GM12878 (cell line): ENCODE measurements around the gene ZNF775. TPM values are rescaled to one million over a fixed set of nuclear protein-coding genes. Genes with fewer than 3 reads are reported as not detected.

Experiments used
- ATAC-seq: fragments of 200-7000 bp; cut with Tn5 transposase; 3 replicates; pipeline ENCODE4 v1.9.1; 2020; ENCODE audit warnings: mild to moderate bottlenecking, moderate library complexity
- BruUV-seq: library from RNA; stranded (reverse); fragments of 400-500 nt; replicated peaks from 2 replicates; lab custom pipeline; 2021; lab: Mats Ljungman, UMichigan
- CTCF ChIA-PET: fragments of 300-600 bp; sonication (Branson Sonifier 250); formaldehyde crosslinking; extraction: SDS; loops from one replicate; lab custom pipeline; 2021; ENCODE audit warnings: inconsistent platforms; lab: Yijun Ruan, JAX
- POLR2A ChIA-PET: fragments of 350-600 bp; formaldehyde crosslinking; extraction: SDS; loops from one replicate; lab custom pipeline; 2021; ENCODE audit warnings: inconsistent platforms; lab: Charles Lee
- RAD21 ChIA-PET: fragments of 300-600 bp; sonication (Branson Sonifier 250); formaldehyde crosslinking; loops from one replicate; lab custom pipeline; 2023; ENCODE audit warnings: antibody characterized with exemption; ENCODE audit not compliant: unreplicated experiment; lab: Charles Lee
- SMC1A ChIA-PET: fragments of 300-600 bp; sonication (Branson Sonifier 250); formaldehyde crosslinking; loops from one replicate; lab custom pipeline; 2023; ENCODE audit not compliant: unreplicated experiment, uncharacterized antibody; lab: Charles Lee
- DNase-seq: peaks from one replicate; pipeline ENCODE4 v3.0.0-alpha.2; 2011; ENCODE audit warnings: low read depth, low spot score
- FAIRE-seq: peaks from 3 replicates; lab custom pipeline; 2011; peaks lifted over from hg19 to GRCh38; lab: Jason Lieb, UNC
- H2AFZ ChIP-seq: 2 replicates; pipeline ENCODE4 v1.6.0; 2011; ENCODE audit warnings: low read depth, low read length, control low read depth; ENCODE audit not compliant: control insufficient read depth
- H3K27ac ChIP-seq: 2 replicates; pipeline ENCODE4 v1.5.1; 2011; ENCODE audit warnings: control low read depth; ENCODE audit not compliant: control insufficient read depth, insufficient read depth
- H3K27me3 ChIP-seq, 2 experiments: replicated peaks in 1 of 2; 2 replicates each; pipeline versions ENCODE4 v1.6.0 to v1.6.1; 2011; ENCODE audit warnings: low read length in 1 of 2; ENCODE audit not compliant: control insufficient read depth in 2 of 2, insufficient read depth in 2 of 2
- H3K36me3 ChIP-seq, 2 experiments: 2 replicates each; pipeline ENCODE4 v1.5.1; 2011; ENCODE audit warnings: low read length in 1 of 2; ENCODE audit not compliant: control insufficient read depth in 2 of 2, insufficient read depth in 2 of 2
- H3K4me1 ChIP-seq: 2 replicates; pipeline ENCODE4 v1.6.1; 2011; ENCODE audit warnings: mild to moderate bottlenecking, low read length, moderate library complexity, mixed read lengths; ENCODE audit not compliant: control insufficient read depth, insufficient read depth
- H3K4me2 ChIP-seq: 2 replicates; pipeline ENCODE4 v1.6.0; 2011; ENCODE audit warnings: control low read depth; ENCODE audit not compliant: control insufficient read depth, insufficient read depth
- H3K4me3 ChIP-seq: fragments of 200-600 bp; sonication (generic); 2 replicates; pipeline ENCODE4 v1.5.1; 2016
- H3K79me2 ChIP-seq: 2 replicates; pipeline ENCODE4 v1.6.0; 2011; ENCODE audit warnings: low read length; ENCODE audit not compliant: control insufficient read depth, insufficient read depth
- H3K9ac ChIP-seq: 2 replicates; pipeline ENCODE4 v1.8.0; 2011; ENCODE audit warnings: low read length, control low read depth, mixed read lengths; ENCODE audit not compliant: control insufficient read depth, insufficient read depth
- H3K9me3 ChIP-seq: replicated peaks from 3 replicates; pipeline ENCODE4 v1.5.1; 2011; ENCODE audit warnings: mild to moderate bottlenecking, low read length; ENCODE audit not compliant: control insufficient read depth, insufficient read depth
- H4K20me1 ChIP-seq: 2 replicates; pipeline ENCODE4 v1.6.0; 2011; ENCODE audit not compliant: control insufficient read depth, insufficient read depth
- ATF2 ChIP-seq: IDR thresholded peaks from 2 replicates; pipeline ENCODE4 v1.6.1; 2012; ENCODE audit warnings: low read length, inconsistent platforms
- BCL3 ChIP-seq: IDR thresholded peaks from 2 replicates; pipeline ENCODE4 v1.6.1; 2011; ENCODE audit warnings: borderline replicate concordance, low read depth, mild to moderate bottlenecking, moderate library complexity, low read length; ENCODE audit not compliant: insufficient read depth, poor library complexity, severe bottlenecking
- CTCF ChIP-seq, 3 experiments: IDR thresholded peaks in 2 of 3; conservative IDR thresholded peaks in 1 of 3; 2 replicates each; pipeline ENCODE4 v1.5.1; 2011; ENCODE audit warnings: low read depth in 3 of 3, low read length in 3 of 3, mild to moderate bottlenecking in 3 of 3, control low read depth in 2 of 3, moderate library complexity in 2 of 3, inconsistent platforms in 1 of 3, mixed read lengths in 1 of 3; ENCODE audit not compliant: control insufficient read depth in 2 of 3, insufficient read depth in 1 of 3; ENCODE audit errors: extremely low read depth in 1 of 3
- EED ChIP-seq: sonication (generic); IDR thresholded peaks from 2 replicates; pipeline ENCODE4 v1.6.1; 2016; ENCODE audit warnings: antibody characterized with exemption, low read depth
- EGR1 ChIP-seq, 2 experiments: IDR thresholded peaks; 1 replicate in 1 of 2; 2 replicates in 1 of 2; pipeline ENCODE4 v1.6.1; 2011 to 2012; ENCODE audit warnings: low read depth in 2 of 2, low read length in 2 of 2, borderline replicate concordance in 1 of 2, mild to moderate bottlenecking in 1 of 2, moderate library complexity in 1 of 2
- EP300 ChIP-seq, 2 experiments: fragments of 150-350 bp in 1 of 2; IDR thresholded peaks; 2 replicates each; pipeline ENCODE4 v1.6.1; 2011 to 2012; ENCODE audit warnings: low read depth in 2 of 2, low read length in 2 of 2, borderline replicate concordance in 1 of 2, improper control_type of control experiment in 1 of 2, inconsistent platforms in 1 of 2; ENCODE audit not compliant: control insufficient read depth in 1 of 2
- ESRRA ChIP-seq: IDR thresholded peaks from 2 replicates; pipeline ENCODE4 v1.6.1; 2012; ENCODE audit warnings: mild to moderate bottlenecking, low read length, improper control_type of control experiment
- HDAC6 ChIP-seq: fragments of 200-600 bp; sonication (generic); IDR thresholded peaks from one replicate; pipeline ENCODE4 v1.8.0; 2017; ENCODE audit warnings: antibody characterized with exemption; ENCODE audit not compliant: unreplicated experiment
- IKZF2 ChIP-seq, 2 experiments: fragments of 450-650 bp; IDR thresholded peaks; 2 replicates each; pipeline ENCODE4 v1.6.1; 2017; ENCODE audit warnings: mild to moderate bottlenecking in 2 of 2, moderate library complexity in 2 of 2
- NR2C1 ChIP-seq: fragments of 450-650 bp; IDR thresholded peaks from 2 replicates; pipeline ENCODE4 v1.6.1; 2017; ENCODE audit warnings: antibody characterized with exemption, mild to moderate bottlenecking, moderate library complexity
- NR2C2 ChIP-seq: IDR thresholded peaks from 2 replicates; pipeline ENCODE4 v1.6.1; 2011; ENCODE audit warnings: borderline replicate concordance, low read depth; ENCODE audit not compliant: control insufficient read depth, insufficient read length
- POLR2AphosphoS5 ChIP-seq: IDR thresholded peaks from 2 replicates; pipeline ENCODE4 v1.6.1; 2011; ENCODE audit warnings: mild to moderate bottlenecking, low read length, inconsistent platforms
- RCOR1 ChIP-seq: conservative IDR thresholded peaks from 2 replicates; pipeline ENCODE4 v1.6.1; 2012; ENCODE audit warnings: low read depth, low read length, improper control_type of control experiment
- RELA ChIP-seq: fragments of 450-650 bp; IDR thresholded peaks from 2 replicates; pipeline ENCODE4 v1.8.0; 2014; ENCODE audit warnings: borderline replicate concordance; ENCODE audit not compliant: partially characterized antibody
- TBL1XR1 ChIP-seq: IDR thresholded peaks from 2 replicates; pipeline ENCODE4 v1.6.1; 2012; ENCODE audit warnings: low read depth, low read length, improper control_type of control experiment
- TCF7 ChIP-seq: IDR thresholded peaks from 2 replicates; pipeline ENCODE4 v1.6.1; 2014; ENCODE audit warnings: antibody characterized with exemption, borderline replicate concordance
- WRNIP1 ChIP-seq: IDR thresholded peaks from 2 replicates; pipeline ENCODE4 v1.6.1; 2011; ENCODE audit warnings: low read depth, low read length, improper control_type of control experiment, borderline replicate concordance
- ZNF207 ChIP-seq: fragments of 450-650 bp; IDR thresholded peaks from 2 replicates; pipeline ENCODE4 v1.6.1; 2014; ENCODE audit warnings: antibody characterized with exemption, mild to moderate bottlenecking, borderline replicate concordance
- WGBS: methylation state at CpG from one replicate; pipeline ENCODE4 v1.1.6; 2016; ENCODE audit warnings: low lambda C conversion rate; ENCODE audit not compliant: insufficient replicate concordance, insufficient coverage; ENCODE audit errors: missing lambda C conversion rate; 5-methylcytosine and 5-hydroxymethylcytosine counted together
- in situ Hi-C: fragments of 300-500 bp; cut with MboI; formaldehyde crosslinking; loops from 9 replicates; pipeline ENCODE4 v1.14.3; 2018; ENCODE audit warnings: mixed read lengths
- intact Hi-C: fragments of 100-400 bp; cut with micrococcal nuclease; formaldehyde crosslinking; loops from one replicate; pipeline ENCODE4 v1.14.2; 2022; ENCODE audit not compliant: unreplicated experiment
- polyA plus RNA-seq, 11 experiments: library from polyadenylated mRNA; depleted of rRNA in 4 of 11; unstranded in 6 of 11; stranded (reverse) in 5 of 11; fragments of >200 nt; fragmentation: Nextera tagmentation in 4 of 11; fragmentation: Illumina TruSeq in 1 of 11; extraction: Ambion mirVana in 4 of 11; extraction: Trizol in 1 of 11; gene quantifications; 1 replicate in 1 of 11; 2 replicates in 10 of 11; pipeline versions ENCODE4 v1.2.1 to v1.2.3, GENCODE V29; 2011 to 2016; ENCODE audit warnings: inconsistent platforms in 2 of 11, missing spikeins in 2 of 11, low read depth in 1 of 11
- total RNA-seq, 4 experiments: library from RNA; depleted of rRNA in 3 of 4; stranded (reverse); fragments of >200 nt in 3 of 4; fragmentation: Illumina TruSeq in 1 of 4; extraction: Trizol in 1 of 4; gene quantifications; 2 replicates each; pipeline versions ENCODE4 v1.2.1 to v1.2.3, GENCODE V29; 2013 to 2021

Gene ZNF775
- total and polyA plus RNA-seq, 10 of the 15 experiments (the other 5 are each of a cell fraction or from before 2014, with no cell fraction given), result 0.05 to 14.3 (median 2.1) TPM

- peaks cover 11% of the 10 kb centered on the region for H3K79me2 ChIP-seq
- 23% methylated on average over 11 of the region's 11 CpGs for WGBS
- intact Hi-C loops, result no loop called here
- ATAC-seq, result peak; percentile 79
- in situ Hi-C loops, result no loop called here
- peak; percentile 61 for DNase-seq
- peak overlapping the region; percentile 4; the same call in 1 of the 2 replicates for H3K9ac ChIP-seq
- POLR2A ChIA-PET, result no interaction called here
- no peaks in the 10 kb centered on the region for H4K20me1 ChIP-seq
- RAD21 ChIA-PET, result no interaction called here
- H3K4me3 ChIP-seq, result no peak overlapping the region
- SMC1A ChIA-PET, result interaction anchor here (0.7 to 1.5 kb wide), 4 partner anchors 7 to 76 kb away, joined by 3 to 4 read pairs (median 3); no protein-coding TSS in a partner anchor
- peaks cover 18% of the 10 kb centered on the region for H3K4me1 ChIP-seq
- no peak overlapping the region for H3K27ac ChIP-seq
- no TSS peak for BruUV-seq
- H2AFZ ChIP-seq, result peak overlapping the region; percentile 65
- FAIRE-seq, result no peak
- CTCF ChIA-PET, result interaction anchor here (1.7 to 1.8 kb wide), 2 partner anchors 10 to 20 kb away, joined by 3 to 5 read pairs; no protein-coding TSS in a partner anchor
- H3K4me2 ChIP-seq, result peak overlapping the region; percentile 72
- H3K9me3 ChIP-seq, result no peaks in the 10 kb centered on the region
- H3K36me3 ChIP-seq, result no peaks in the 10 kb centered on the region
- H3K27me3 ChIP-seq, result no peaks in the 10 kb centered on the region
- TF ChIP-seq NR2C1, result no peak
- no peak for TF ChIP-seq EGR1 (IDR thresholded peaks at IDR 0.05; ENCODE audit: borderline replicate concordance in 1 of 2, low read depth in 2 of 2, low read length in 2 of 2)
- no peak for TF ChIP-seq RELA
- no peak for TF ChIP-seq HDAC6
- TF ChIP-seq TCF7, result no peak
- no peak for TF ChIP-seq ATF2
- peak; percentile 53 to 56; a peak in 2 of 4 replicates for TF ChIP-seq IKZF2 (IDR thresholded peaks at IDR 0.05)
- no peak for TF ChIP-seq CTCF (IDR thresholded peaks at IDR 0.05 in 2 of 3, conservative IDR thresholded peaks at IDR 0.05 in 1 of 3; ENCODE audit: control insufficient read depth in 2 of 3, extremely low read depth in 1 of 3, insufficient read depth in 1 of 3, low read depth in 3 of 3, low read length in 3 of 3)
- TF ChIP-seq ZNF207, result no peak
- TF ChIP-seq NR2C2, result no peak
- TF ChIP-seq RCOR1, result no peak
- no peak for TF ChIP-seq EED
- no peak for TF ChIP-seq BCL3
- TF ChIP-seq ESRRA, result no peak
- TF ChIP-seq TBL1XR1, result no peak
- TF ChIP-seq WRNIP1, result no peak
- no peak for TF ChIP-seq POLR2AphosphoS5
- TF ChIP-seq EP300 (IDR thresholded peaks at IDR 0.05; ENCODE audit: borderline replicate concordance in 1 of 2, control insufficient read depth in 1 of 2, low read depth in 2 of 2, low read length in 2 of 2), result peak in 1 of 2 experiments; percentile 37; a peak in 1 of 4 replicates
Observed at GRCh38 chr7:150428671-150429451, 49.7 kb downstream of the ZNF775 start.
